ENCODE measurements around the gene PTPRK. TPM values are rescaled to one million over a fixed set of nuclear protein-coding genes. Genes with fewer than 3 reads are reported as not detected.
A peak's percentile ranks its signal among the peaks of the same experiment; 100 is the strongest.

Gene PTPRK
- 1.0 TPM for total RNA-seq
- polyA plus RNA-seq = under 1 TPM in 3 of 4 donors, not detected in 1; 0.16 to 0.57 (median 0.34) TPM

- ATAC-seq (ENCODE audit: low read depth in 2 of 2) (peak; percentile 75 to 77), DNase-seq (peak; percentile 45 to 86 (median 60))
- H3K27me3 Mint-ChIP-seq = peaks cover 68% of the 10 kb centered on the region
- peak within 1 kb of the TSS; percentile 59 to 89 (median 83) for H3K4me3 Mint-ChIP-seq
- no peaks in the 10 kb centered on the region for H3K9me3 ChIP-seq (ENCODE audit: control insufficient read depth in 2 of 2, low read length in 2 of 2)
- no peaks in the 10 kb centered on the region for H3K36me3 Mint-ChIP-seq
- peaks cover 37% of the 10 kb centered on the region for H3K27me3 ChIP-seq (ENCODE audit: control insufficient read depth, insufficient read depth, low read length)
- peaks cover 18% of the 10 kb centered on the region for H3K4me1 ChIP-seq (ENCODE audit: control insufficient read depth, insufficient read depth, low read length, poor library complexity, severe bottlenecking)
- H3K4me3 ChIP-seq (ENCODE audit: low read depth, low read length) = peak within 1 kb of the TSS; percentile 46
- no peak within 1 kb of the TSS for H3K27ac ChIP-seq (ENCODE audit: insufficient read depth, low read length, poor library complexity, severe bottlenecking)
- no peaks in the 10 kb centered on the region for H3K36me3 ChIP-seq (ENCODE audit: control insufficient read depth, insufficient read depth, low read length)
- H3K9me3 Mint-ChIP-seq = peaks cover 0 to 2% (median 0%) of the 10 kb centered on the region in 7 donors
- peaks cover 5 to 21% (median 6%) of the 10 kb centered on the region in 4 donors for H3K4me1 Mint-ChIP-seq
- peak within 1 kb of the TSS in 2 of 3 donors; percentile 32 to 38 for H3K27ac Mint-ChIP-seq
Observed at GRCh38 chr6:128520436-128521281, at the start of gene PTPRK. Gene PTPRK (minus strand): TSS chr6:128520599. CDS start chr6:128520358, 241 bp downstream.

GRCh38 chr6:128567029-128567428, 46.6 kb upstream of the PTPRK start:
- H3K27ac ChIP-seq (ENCODE audit: insufficient read depth, low read length, poor library complexity, severe bottlenecking) = no peak overlapping the region
- H3K36me3 ChIP-seq (ENCODE audit: control insufficient read depth, insufficient read depth, low read length) = no peaks in the 10 kb centered on the region
- Mint-ChIP-seq H3K36me3 (no peaks in the 10 kb centered on the region), H3K9me3 (peaks cover 0 to 2% (median 0%) of the 10 kb centered on the region in 7 donors), H3K4me3 (no peak overlapping the region), H3K27ac (no peak overlapping the region), H3K27me3 (no peaks in the 10 kb centered on the region), H3K4me1 (no peaks in the 10 kb centered on the region)
- ATAC-seq (ENCODE audit: low read depth in 2 of 2) (no peak), DNase-seq (no peak)
- no peaks in the 10 kb centered on the region for H3K27me3 ChIP-seq (ENCODE audit: control insufficient read depth, insufficient read depth, low read length)
- H3K9me3 ChIP-seq (ENCODE audit: control insufficient read depth in 2 of 2, low read length in 2 of 2) = no peaks in the 10 kb centered on the region
- H3K4me3 ChIP-seq (ENCODE audit: low read depth, low read length) = no peak overlapping the region
- H3K4me1 ChIP-seq (ENCODE audit: control insufficient read depth, insufficient read depth, low read length, poor library complexity, severe bottlenecking) = no peaks in the 10 kb centered on the region

GRCh38 chr6:128560966-128561365, 40.6 kb upstream of the PTPRK start:
- no peak overlapping the region for H3K4me3 ChIP-seq (ENCODE audit: low read depth, low read length)
- no peaks in the 10 kb centered on the region for H3K36me3 Mint-ChIP-seq
- no peaks in the 10 kb centered on the region for H3K4me1 Mint-ChIP-seq
- H3K9me3 Mint-ChIP-seq = peaks cover 0 to 3% (median 0%) of the 10 kb centered on the region in 7 donors
- ATAC-seq (ENCODE audit: low read depth in 2 of 2) = no peak
- H3K4me1 ChIP-seq (ENCODE audit: control insufficient read depth, insufficient read depth, low read length, poor library complexity, severe bottlenecking) = no peaks in the 10 kb centered on the region
- H3K27me3 ChIP-seq (ENCODE audit: control insufficient read depth, insufficient read depth, low read length) = no peaks in the 10 kb centered on the region
- H3K27ac ChIP-seq (ENCODE audit: insufficient read depth, low read length, poor library complexity, severe bottlenecking) = no peak overlapping the region
- no peak overlapping the region for H3K27ac Mint-ChIP-seq
- no peaks in the 10 kb centered on the region for H3K36me3 ChIP-seq (ENCODE audit: control insufficient read depth, insufficient read depth, low read length)
- no peak overlapping the region for H3K4me3 Mint-ChIP-seq
- no peak for DNase-seq
- peaks cover 5% of the 10 kb centered on the region for H3K27me3 Mint-ChIP-seq
- no peaks in the 10 kb centered on the region for H3K9me3 ChIP-seq (ENCODE audit: control insufficient read depth in 2 of 2, low read length in 2 of 2)

DNA sequence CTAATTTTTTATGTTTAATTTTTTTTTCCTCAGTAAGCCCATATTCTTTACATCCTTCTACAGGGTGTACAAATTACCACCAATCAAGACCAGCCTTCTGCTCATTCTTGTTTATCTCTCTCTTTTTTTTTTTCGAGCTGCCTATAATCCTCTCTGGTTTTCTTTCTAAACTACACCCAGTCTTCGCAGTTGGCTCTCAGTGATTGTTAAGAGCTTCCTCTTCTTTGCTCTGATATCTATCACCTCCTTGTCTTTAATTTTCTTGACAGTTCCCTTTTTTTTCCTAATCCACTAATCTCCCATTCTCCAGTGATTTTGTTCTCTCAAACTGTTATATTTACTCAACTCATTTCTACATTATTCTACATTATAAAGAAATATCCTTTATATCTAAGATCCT, 38.5 kb upstream of the PTPRK start:
- Mint-ChIP-seq H3K9me3 (peaks cover 0 to 3% (median 0%) of the 10 kb centered on the region in 7 donors), H3K36me3 (no peaks in the 10 kb centered on the region), H3K4me3 (no peak overlapping the region), H3K4me1 (no peaks in the 10 kb centered on the region), H3K27ac (no peak overlapping the region), H3K27me3 (peaks cover 5% of the 10 kb centered on the region)
- Histone ChIP-seq H3K27me3 (ENCODE audit: control insufficient read depth, insufficient read depth, low read length) (no peaks in the 10 kb centered on the region), H3K27ac (ENCODE audit: insufficient read depth, low read length, poor library complexity, severe bottlenecking) (no peak overlapping the region), H3K36me3 (ENCODE audit: control insufficient read depth, insufficient read depth, low read length) (no peaks in the 10 kb centered on the region), H3K4me1 (ENCODE audit: control insufficient read depth, insufficient read depth, low read length, poor library complexity, severe bottlenecking) (no peaks in the 10 kb centered on the region), H3K4me3 (ENCODE audit: low read depth, low read length) (no peak overlapping the region), H3K9me3 (ENCODE audit: control insufficient read depth in 2 of 2, low read length in 2 of 2) (no peaks in the 10 kb centered on the region)
- ATAC-seq (ENCODE audit: low read depth in 2 of 2) = no peak
- DNase-seq = no peak

- DNase-seq (no peak), ATAC-seq (ENCODE audit: low read depth in 2 of 2) (no peak)
- Histone ChIP-seq H3K4me1 (ENCODE audit: control insufficient read depth, insufficient read depth, low read length, poor library complexity, severe bottlenecking) (no peaks in the 10 kb centered on the region), H3K36me3 (ENCODE audit: control insufficient read depth, insufficient read depth, low read length) (no peaks in the 10 kb centered on the region), H3K27ac (ENCODE audit: insufficient read depth, low read length, poor library complexity, severe bottlenecking) (no peak overlapping the region), H3K4me3 (ENCODE audit: low read depth, low read length) (no peak overlapping the region), H3K9me3 (ENCODE audit: control insufficient read depth in 2 of 2, low read length in 2 of 2) (no peaks in the 10 kb centered on the region), H3K27me3 (ENCODE audit: control insufficient read depth, insufficient read depth, low read length) (no peaks in the 10 kb centered on the region)
- peaks cover 0 to 3% (median 0%) of the 10 kb centered on the region in 7 donors for H3K9me3 Mint-ChIP-seq
- no peaks in the 10 kb centered on the region for H3K4me1 Mint-ChIP-seq
- H3K36me3 Mint-ChIP-seq = no peaks in the 10 kb centered on the region
- no peak overlapping the region for H3K27ac Mint-ChIP-seq
- no peak overlapping the region for H3K4me3 Mint-ChIP-seq
- H3K27me3 Mint-ChIP-seq = peaks cover 5% of the 10 kb centered on the region
Observed at GRCh38 chr6:128558021-128558420, 37.6 kb upstream of the PTPRK start.

- Mint-ChIP-seq H3K4me1 (no peaks in the 10 kb centered on the region), H3K27me3 (peaks cover 5% of the 10 kb centered on the region), H3K4me3 (no peak overlapping the region), H3K36me3 (no peaks in the 10 kb centered on the region), H3K9me3 (peaks cover 0 to 3% (median 0%) of the 10 kb centered on the region in 7 donors), H3K27ac (no peak overlapping the region)
- Histone ChIP-seq H3K27ac (ENCODE audit: insufficient read depth, low read length, poor library complexity, severe bottlenecking) (no peak overlapping the region), H3K9me3 (ENCODE audit: control insufficient read depth in 2 of 2, low read length in 2 of 2) (no peaks in the 10 kb centered on the region), H3K27me3 (ENCODE audit: control insufficient read depth, insufficient read depth, low read length) (no peaks in the 10 kb centered on the region), H3K4me3 (ENCODE audit: low read depth, low read length) (no peak overlapping the region), H3K36me3 (ENCODE audit: control insufficient read depth, insufficient read depth, low read length) (no peaks in the 10 kb centered on the region), H3K4me1 (ENCODE audit: control insufficient read depth, insufficient read depth, low read length, poor library complexity, severe bottlenecking) (no peaks in the 10 kb centered on the region)
- ATAC-seq (ENCODE audit: low read depth in 2 of 2) (no peak), DNase-seq (no peak)
Observed at GRCh38 chr6:128557081-128557480, 36.7 kb upstream of the PTPRK start.

DNA sequence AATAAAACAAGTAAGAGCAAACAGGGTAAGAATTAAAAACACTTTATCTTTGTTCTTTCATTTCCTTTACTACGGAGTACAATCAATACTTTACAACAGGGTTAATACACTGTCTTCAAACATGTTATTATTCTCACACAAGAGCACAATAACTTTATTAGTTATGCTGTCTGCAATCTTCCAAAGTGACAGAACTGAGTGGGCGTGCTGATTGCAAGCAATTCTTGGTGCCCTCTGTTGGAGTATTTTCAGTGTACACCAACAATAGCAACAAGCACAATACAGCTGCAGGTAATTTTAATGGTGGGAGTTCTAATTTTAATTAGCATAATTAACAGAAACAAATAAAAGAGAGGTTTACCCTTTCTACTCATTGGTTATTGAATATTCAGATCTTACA, 33.9 kb upstream of the PTPRK start:
- H3K9me3 ChIP-seq (ENCODE audit: control insufficient read depth in 2 of 2, low read length in 2 of 2) = no peaks in the 10 kb centered on the region
- no peak overlapping the region for H3K4me3 ChIP-seq (ENCODE audit: low read depth, low read length)
- ATAC-seq (ENCODE audit: low read depth in 2 of 2) (no peak), DNase-seq (no peak)
- Mint-ChIP-seq H3K27ac (no peak overlapping the region), H3K36me3 (no peaks in the 10 kb centered on the region), H3K4me3 (no peak overlapping the region), H3K9me3 (no peaks in the 10 kb centered on the region), H3K27me3 (peaks cover 10% of the 10 kb centered on the region), H3K4me1 (no peaks in the 10 kb centered on the region)
- no peak overlapping the region for H3K27ac ChIP-seq (ENCODE audit: insufficient read depth, low read length, poor library complexity, severe bottlenecking)
- no peaks in the 10 kb centered on the region for H3K4me1 ChIP-seq (ENCODE audit: control insufficient read depth, insufficient read depth, low read length, poor library complexity, severe bottlenecking)
- no peaks in the 10 kb centered on the region for H3K36me3 ChIP-seq (ENCODE audit: control insufficient read depth, insufficient read depth, low read length)
- H3K27me3 ChIP-seq (ENCODE audit: control insufficient read depth, insufficient read depth, low read length) = no peaks in the 10 kb centered on the region

- no peak overlapping the region for H3K4me3 ChIP-seq (ENCODE audit: low read depth, low read length)
- H3K27me3 ChIP-seq (ENCODE audit: control insufficient read depth, insufficient read depth, low read length) = no peaks in the 10 kb centered on the region
- no peak for ATAC-seq (ENCODE audit: low read depth in 2 of 2)
- no peak overlapping the region for H3K27ac Mint-ChIP-seq
- H3K36me3 Mint-ChIP-seq = no peaks in the 10 kb centered on the region
- no peaks in the 10 kb centered on the region for H3K27me3 Mint-ChIP-seq
- H3K9me3 ChIP-seq (ENCODE audit: control insufficient read depth in 2 of 2, low read length in 2 of 2) = no peaks in the 10 kb centered on the region
- no peaks in the 10 kb centered on the region for H3K4me1 ChIP-seq (ENCODE audit: control insufficient read depth, insufficient read depth, low read length, poor library complexity, severe bottlenecking)
- no peaks in the 10 kb centered on the region for H3K36me3 ChIP-seq (ENCODE audit: control insufficient read depth, insufficient read depth, low read length)
- no peak overlapping the region for H3K27ac ChIP-seq (ENCODE audit: insufficient read depth, low read length, poor library complexity, severe bottlenecking)
- H3K4me3 Mint-ChIP-seq = no peak overlapping the region
- no peak for DNase-seq
- no peaks in the 10 kb centered on the region for H3K4me1 Mint-ChIP-seq
- H3K9me3 Mint-ChIP-seq = peaks cover 0 to 3% (median 0%) of the 10 kb centered on the region in 7 donors
Observed at GRCh38 chr6:128541261-128541660, 20.9 kb upstream of the PTPRK start.
